ENCODE results near the gene SPINT1.

- TF ChIP-seq REST (IDR thresholded peaks at IDR 0.05; ENCODE audit: insufficient read depth in 1 of 2, low read depth in 2 of 2, low read length in 2 of 2) (no peak), POLR2AphosphoS5 (IDR thresholded peaks at IDR 0.05; ENCODE audit: low read depth, low read length) (peak; percentile 45), TAF1 (IDR thresholded peaks at IDR 0.05; ENCODE audit: borderline replicate concordance, insufficient read depth, low read length) (peak; percentile 40; the same call in 1 of the 2 replicates)
Observed at GRCh38 chr15:40847223-40847961, 3.5 kb downstream of the SPINT1 start.

Data from PFSK-1 (cell line).